DOHH2 (cell line): ENCODE data around the gene TAF1D.

Source experiments
- EZH2phosphoT487 ChIP-seq: fragments of 200-600 bp; sonication (generic); IDR thresholded peaks from 2 replicates; pipeline ENCODE4 v1.6.1; 2017; ENCODE audit warnings: borderline replicate concordance, mild to moderate bottlenecking, antibody characterized with exemption, low read length, moderate library complexity, mixed read lengths
- TF ChIP-seq, protein P1 (sequence below): fragments of 200-600 bp; sonication (generic); IDR thresholded peaks from one replicate; pipeline ENCODE4 v1.5.1; 2014; ENCODE audit warnings: antibody characterized with exemption, mild to moderate bottlenecking, low read depth, low read length; ENCODE audit not compliant: poor library complexity, severe bottlenecking

- TF ChIP-seq, protein P1, sequence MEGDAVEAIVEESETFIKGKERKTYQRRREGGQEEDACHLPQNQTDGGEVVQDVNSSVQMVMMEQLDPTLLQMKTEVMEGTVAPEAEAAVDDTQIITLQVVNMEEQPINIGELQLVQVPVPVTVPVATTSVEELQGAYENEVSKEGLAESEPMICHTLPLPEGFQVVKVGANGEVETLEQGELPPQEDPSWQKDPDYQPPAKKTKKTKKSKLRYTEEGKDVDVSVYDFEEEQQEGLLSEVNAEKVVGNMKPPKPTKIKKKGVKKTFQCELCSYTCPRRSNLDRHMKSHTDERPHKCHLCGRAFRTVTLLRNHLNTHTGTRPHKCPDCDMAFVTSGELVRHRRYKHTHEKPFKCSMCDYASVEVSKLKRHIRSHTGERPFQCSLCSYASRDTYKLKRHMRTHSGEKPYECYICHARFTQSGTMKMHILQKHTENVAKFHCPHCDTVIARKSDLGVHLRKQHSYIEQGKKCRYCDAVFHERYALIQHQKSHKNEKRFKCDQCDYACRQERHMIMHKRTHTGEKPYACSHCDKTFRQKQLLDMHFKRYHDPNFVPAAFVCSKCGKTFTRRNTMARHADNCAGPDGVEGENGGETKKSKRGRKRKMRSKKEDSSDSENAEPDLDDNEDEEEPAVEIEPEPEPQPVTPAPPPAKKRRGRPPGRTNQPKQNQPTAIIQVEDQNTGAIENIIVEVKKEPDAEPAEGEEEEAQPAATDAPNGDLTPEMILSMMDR = no peak
- TF ChIP-seq EZH2phosphoT487 = no peak
Observed at GRCh38 chr11:93732237-93732892, 8.9 kb downstream of the TAF1D start.
